HCT116 (cell line): ENCODE measurements around the gene FN3K. TPM values are rescaled to one million over a fixed set of nuclear protein-coding genes. Genes with fewer than 3 reads are reported as not detected.

ENCODE experiments used
- ATAC-seq: fragments of 200-7000 bp; cut with Tn5 transposase; 2 replicates; pipeline ENCODE4 v1.9.1; 2020; ENCODE audit warnings: mild to moderate bottlenecking, moderate library complexity
- BruUV-seq: library from RNA; stranded (reverse); fragments of 400-500 nt; replicated peaks from 2 replicates; lab custom pipeline; 2021; lab: Mats Ljungman, UMichigan
- CTCF ChIA-PET: fragments of 300-600 bp; sonication (Branson Sonifier 250); formaldehyde crosslinking; loops from one replicate; lab custom pipeline; 2021; ENCODE audit warnings: antibody characterized with exemption; lab: Charles Lee
- POLR2A ChIA-PET: fragments of 300-600, 350-600 bp; sonication (Branson Sonifier 250); formaldehyde crosslinking; loops from one replicate; lab custom pipeline; 2021; ENCODE audit warnings: antibody characterized with exemption; lab: Charles Lee
- RAD21 ChIA-PET, 2 experiments: fragments of 300-600 bp; sonication (Branson Sonifier 250); formaldehyde crosslinking; loops; one replicate each; lab custom pipeline; 2023; ENCODE audit warnings: low total read pairs in 2 of 2; ENCODE audit not compliant: uncharacterized antibody in 2 of 2, unreplicated experiment in 2 of 2, low non-redundant PET in 1 of 2; lab: Charles Lee
- DNase-seq: peaks from one replicate; pipeline ENCODE4 v3.0.0-alpha.2; 2010; ENCODE audit warnings: low read depth, low spot score
- H2AFZ ChIP-seq: fragments of 200-600 bp; shearing (Covaris generic), sonication (generic); 2 replicates; pipeline ENCODE4 v1.6.1; 2017; ENCODE audit warnings: low read depth, mixed run types, mixed read lengths, antibody characterized with exemption, low read length; ENCODE audit not compliant: poor library complexity, severe bottlenecking
- H3K27ac ChIP-seq: 2 replicates; pipeline ENCODE4 v1.5.1; 2012; ENCODE audit warnings: low read depth, low read length
- H3K27me3 ChIP-seq: fragments of 200-600 bp; sonication (generic); 2 replicates; pipeline ENCODE4 v1.6.1; 2016; ENCODE audit warnings: mixed run types, low read length, mixed read lengths; ENCODE audit not compliant: insufficient read depth
- H3K36me3 ChIP-seq, 2 experiments: fragments of 200-500 bp in 1 of 2; fragments of 200-600 bp in 1 of 2; sonication (Bioruptor generic) in 1 of 2; sonication (generic) in 1 of 2; 2 replicates each; pipeline versions ENCODE4 v1.5.1 to v1.6.1; 2014 to 2016; ENCODE audit warnings: low read length in 2 of 2, inconsistent platforms in 1 of 2, mixed read lengths in 1 of 2, mixed run types in 1 of 2; ENCODE audit not compliant: insufficient read depth in 2 of 2, control insufficient read depth in 1 of 2
- H3K4me1 ChIP-seq, 2 experiments: fragments of 200-600 bp in 1 of 2; sonication (generic) in 1 of 2; 2 replicates each; pipeline versions ENCODE4 v1.5.1 to v1.6.1; 2012 to 2017; ENCODE audit warnings: low read length in 2 of 2, inconsistent platforms in 1 of 2, mild to moderate bottlenecking in 1 of 2, mixed read lengths in 1 of 2, mixed run types in 1 of 2, moderate library complexity in 1 of 2; ENCODE audit not compliant: insufficient read depth in 2 of 2, control insufficient read depth in 1 of 2
- H3K4me2 ChIP-seq: fragments of 200-600 bp; sonication (generic); 2 replicates; pipeline ENCODE4 v1.6.1; 2017; ENCODE audit warnings: mixed run types, low read length, mixed read lengths
- H3K4me3 ChIP-seq, 2 experiments: fragments of 200-600 bp in 1 of 2; sonication (generic) in 1 of 2; replicated peaks in 1 of 2; 2 replicates each; pipeline ENCODE4 v1.5.1; 2011 to 2016; ENCODE audit warnings: low read length in 2 of 2, control low read depth in 1 of 2, low read depth in 1 of 2, mild to moderate bottlenecking in 1 of 2, mixed read lengths in 1 of 2, mixed run types in 1 of 2
- H3K79me2 ChIP-seq: fragments of 200-600 bp; sonication (generic); 2 replicates; pipeline ENCODE4 v1.6.1; 2017; ENCODE audit warnings: mild to moderate bottlenecking, mixed run types, low read length, moderate library complexity, mixed read lengths; ENCODE audit not compliant: insufficient read depth
- H3K9ac ChIP-seq: fragments of 200-600 bp; sonication (generic); 2 replicates; pipeline ENCODE4 v1.6.1; 2016; ENCODE audit warnings: low read length, mixed read lengths
- H3K9me2 ChIP-seq: fragments of 200-600 bp; sonication (generic), shearing (Covaris generic); 2 replicates; pipeline ENCODE4 v1.6.1; 2017; ENCODE audit warnings: mixed run types, mild to moderate bottlenecking, moderate library complexity; ENCODE audit not compliant: insufficient read depth
- H3K9me3 ChIP-seq, 2 experiments: fragments of 200-500 bp in 1 of 2; fragments of 200-600 bp in 1 of 2; sonication (Bioruptor generic) in 1 of 2; sonication (generic) in 1 of 2; 2 replicates each; pipeline ENCODE4 v1.6.1; 2014 to 2017; ENCODE audit warnings: low read length in 2 of 2, mixed read lengths in 2 of 2, inconsistent platforms in 1 of 2, low read depth in 1 of 2, mild to moderate bottlenecking in 1 of 2, mixed run types in 1 of 2, moderate library complexity in 1 of 2; ENCODE audit not compliant: control insufficient read depth in 1 of 2, insufficient read depth in 1 of 2
- H4K20me1 ChIP-seq: fragments of 200-600 bp; sonication (generic), shearing (Covaris generic); 2 replicates; pipeline ENCODE4 v1.6.1; 2017; ENCODE audit warnings: mixed run types, mild to moderate bottlenecking, moderate library complexity; ENCODE audit not compliant: insufficient read depth
- EZH2phosphoT487 ChIP-seq: fragments of 200-600 bp; IDR thresholded peaks from 2 replicates; pipeline ENCODE4 v1.6.1; 2018; ENCODE audit warnings: antibody characterized with exemption, borderline replicate concordance
- POLR2A ChIP-seq: IDR thresholded peaks from 2 replicates; pipeline ENCODE4 v1.7.0; 2011; ENCODE audit warnings: borderline replicate concordance; ENCODE audit not compliant: insufficient read depth, insufficient read length; ENCODE audit errors: extremely low read depth
- SIN3A ChIP-seq: IDR thresholded peaks from 2 replicates; pipeline ENCODE4 v1.6.1; 2012; ENCODE audit warnings: low read depth
- SRF ChIP-seq: IDR thresholded peaks from 2 replicates; pipeline ENCODE4 v1.6.1; 2012; ENCODE audit warnings: low read depth
- ZFX ChIP-seq: fragments of 450-650 bp; IDR thresholded peaks from 2 replicates; pipeline ENCODE4 v1.6.1; 2017
- intact Hi-C: fragments of 100-400 bp; cut with micrococcal nuclease; formaldehyde crosslinking; loops from 2 replicates; pipeline ENCODE4 v1.10.0; 2022
- total RNA-seq: library from RNA; stranded (reverse); gene quantifications from one replicate; pipeline ENCODE4 v1.2.1, GENCODE V29; 2021; ENCODE audit not compliant: unreplicated experiment
- TF ChIP-seq, protein P1 (sequence below): IDR thresholded peaks from 2 replicates; pipeline ENCODE4 v1.6.1; 2012; ENCODE audit warnings: low read depth

The FN3K gene
- total RNA-seq, 1 experiment from 2014 or later, result 9.9 TPM

DNA sequence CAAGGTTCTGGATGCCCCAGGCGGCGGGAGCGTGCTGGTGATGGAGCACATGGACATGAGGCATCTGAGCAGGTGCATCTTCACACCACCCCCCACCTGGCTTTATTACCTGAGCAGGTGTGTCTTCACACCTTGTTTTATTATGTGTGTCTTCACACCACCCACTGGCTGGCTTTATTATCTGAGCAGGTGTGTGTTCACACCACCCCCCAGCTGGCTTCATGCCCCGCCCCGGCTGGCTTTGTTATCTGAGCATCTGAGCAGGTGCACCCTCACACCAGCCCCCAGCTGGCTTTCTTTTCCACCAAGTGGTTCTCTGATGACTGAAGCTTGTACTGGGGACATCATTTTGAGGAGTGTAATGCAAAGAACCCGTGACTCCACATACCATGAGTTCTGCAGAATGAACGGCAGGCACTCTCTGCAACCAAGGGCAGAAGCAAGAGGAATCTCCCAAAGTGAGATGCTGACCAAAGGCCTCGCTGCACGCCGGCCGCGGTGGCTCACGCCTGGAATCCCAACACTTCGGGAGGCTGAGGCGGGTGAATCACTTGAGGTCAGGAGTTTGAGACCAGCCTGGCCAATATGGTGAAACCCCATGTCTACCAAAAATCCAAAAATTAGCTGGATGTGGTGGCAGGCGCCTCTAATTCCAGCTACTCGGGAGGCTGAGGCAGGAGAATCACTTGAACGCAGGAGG lies 16.3 kb upstream of the FN3K start:
- Histone ChIP-seq H3K36me3 (peaks cover 11 to 39% of the 10 kb centered on the region in 2 experiments), H3K4me1 (peaks cover 7 to 12% of the 10 kb centered on the region in 2 experiments; a peak in 3 of 4 replicates), H3K79me2 (peaks cover 25% of the 10 kb centered on the region), H3K27me3 (no peaks in the 10 kb centered on the region), H3K4me2 (no peak overlapping the region), H2AFZ (no peak overlapping the region), H4K20me1 (no peaks in the 10 kb centered on the region), H3K9ac (no peak overlapping the region), H3K9me3 (no peaks in the 10 kb centered on the region; a peak in 1 of 4 replicates), H3K27ac (no peak overlapping the region), H3K4me3 (no peak overlapping the region), H3K9me2 (no peaks in the 10 kb centered on the region)
- RAD21 ChIA-PET, result no interaction called here
- no TSS peak for BruUV-seq
- DNase-seq, result no peak
- intact Hi-C loops, result loop anchor here (5.0 kb wide), 1 partner anchor 33 kb away; the partner anchor contains the start of gene TBCD
- TF ChIP-seq, protein P1, sequence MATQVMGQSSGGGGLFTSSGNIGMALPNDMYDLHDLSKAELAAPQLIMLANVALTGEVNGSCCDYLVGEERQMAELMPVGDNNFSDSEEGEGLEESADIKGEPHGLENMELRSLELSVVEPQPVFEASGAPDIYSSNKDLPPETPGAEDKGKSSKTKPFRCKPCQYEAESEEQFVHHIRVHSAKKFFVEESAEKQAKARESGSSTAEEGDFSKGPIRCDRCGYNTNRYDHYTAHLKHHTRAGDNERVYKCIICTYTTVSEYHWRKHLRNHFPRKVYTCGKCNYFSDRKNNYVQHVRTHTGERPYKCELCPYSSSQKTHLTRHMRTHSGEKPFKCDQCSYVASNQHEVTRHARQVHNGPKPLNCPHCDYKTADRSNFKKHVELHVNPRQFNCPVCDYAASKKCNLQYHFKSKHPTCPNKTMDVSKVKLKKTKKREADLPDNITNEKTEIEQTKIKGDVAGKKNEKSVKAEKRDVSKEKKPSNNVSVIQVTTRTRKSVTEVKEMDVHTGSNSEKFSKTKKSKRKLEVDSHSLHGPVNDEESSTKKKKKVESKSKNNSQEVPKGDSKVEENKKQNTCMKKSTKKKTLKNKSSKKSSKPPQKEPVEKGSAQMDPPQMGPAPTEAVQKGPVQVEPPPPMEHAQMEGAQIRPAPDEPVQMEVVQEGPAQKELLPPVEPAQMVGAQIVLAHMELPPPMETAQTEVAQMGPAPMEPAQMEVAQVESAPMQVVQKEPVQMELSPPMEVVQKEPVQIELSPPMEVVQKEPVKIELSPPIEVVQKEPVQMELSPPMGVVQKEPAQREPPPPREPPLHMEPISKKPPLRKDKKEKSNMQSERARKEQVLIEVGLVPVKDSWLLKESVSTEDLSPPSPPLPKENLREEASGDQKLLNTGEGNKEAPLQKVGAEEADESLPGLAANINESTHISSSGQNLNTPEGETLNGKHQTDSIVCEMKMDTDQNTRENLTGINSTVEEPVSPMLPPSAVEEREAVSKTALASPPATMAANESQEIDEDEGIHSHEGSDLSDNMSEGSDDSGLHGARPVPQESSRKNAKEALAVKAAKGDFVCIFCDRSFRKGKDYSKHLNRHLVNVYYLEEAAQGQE, result no peak
- TF ChIP-seq POLR2A (no peak), EZH2phosphoT487 (no peak), SIN3A (no peak), ZFX (no peak)
- CTCF ChIA-PET, result no interaction called here
- POLR2A ChIA-PET, result no interaction called here
- ATAC-seq, result no peak

DNA sequence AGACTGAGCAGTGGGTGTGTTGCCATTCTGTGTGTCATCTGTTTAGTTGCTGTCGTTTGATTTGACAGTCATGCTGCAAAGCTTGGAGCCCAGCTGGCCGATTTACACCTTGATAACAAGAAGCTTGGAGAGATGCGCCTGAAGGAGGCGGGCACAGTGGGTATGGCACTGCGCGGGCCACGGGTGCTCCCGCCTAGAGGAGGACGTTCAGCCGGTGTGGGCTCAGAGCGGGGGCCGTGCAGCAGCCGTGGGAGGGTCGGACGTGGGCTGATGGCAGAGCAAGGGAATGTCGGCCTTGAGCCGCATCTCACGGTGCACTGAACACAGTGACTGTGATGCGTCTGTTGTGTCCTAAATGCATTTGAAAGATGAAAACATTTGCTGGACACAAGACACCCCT lies 15.2 kb upstream of the FN3K start:
- peaks cover 25% of the 10 kb centered on the region for H3K79me2 ChIP-seq
- ChIA-PET POLR2A (no interaction called here), CTCF (no interaction called here), RAD21 (no interaction called here)
- no TSS peak for BruUV-seq
- H3K4me3 ChIP-seq, result no peak overlapping the region
- peaks cover 16 to 39% of the 10 kb centered on the region in 2 experiments for H3K36me3 ChIP-seq
- no peak for DNase-seq
- H3K9ac ChIP-seq, result no peak overlapping the region
- H3K9me2 ChIP-seq, result no peaks in the 10 kb centered on the region
- no peak for ATAC-seq
- H3K4me2 ChIP-seq, result no peak overlapping the region
- TF ChIP-seq SRF, result no peak
- TF ChIP-seq, all 23 proteins: peak for 0
- H3K4me1 ChIP-seq, result peaks cover 7 to 12% of the 10 kb centered on the region in 2 experiments; a peak in 3 of 4 replicates
- H3K9me3 ChIP-seq, result no peaks in the 10 kb centered on the region; a peak in 1 of 4 replicates
- H3K27me3 ChIP-seq, result no peaks in the 10 kb centered on the region
- no peaks in the 10 kb centered on the region for H4K20me1 ChIP-seq
- H2AFZ ChIP-seq, result no peak overlapping the region
- no peak overlapping the region for H3K27ac ChIP-seq
- intact Hi-C loops, result no loop called here
